HEK293 (cell line): ENCODE data around the gene FXN.

Experiments
- CTCF ChIA-PET: fragments of 350-600 bp; formaldehyde crosslinking; extraction: SDS; loops from one replicate; lab custom pipeline; 2021; ENCODE audit warnings: antibody characterized with exemption; lab: Yijun Ruan, JAX
- POLR2A ChIA-PET: fragments of 300-600 bp; formaldehyde crosslinking; extraction: SDS; loops from one replicate; lab custom pipeline; 2020; ENCODE audit warnings: antibody characterized with exemption, inconsistent platforms; lab: Yijun Ruan, JAX
- H3K27ac ChIP-seq: fragments of 200-500 bp; sonication (Bioruptor generic); 2 replicates; pipeline ENCODE4 v1.5.1; 2014; ENCODE audit warnings: low read depth, low read length, control low read depth, inconsistent platforms; ENCODE audit errors: extremely low read depth
- H3K36me3 ChIP-seq, 2 experiments: fragments of 200-500 bp in 1 of 2; sonication (Bioruptor generic) in 1 of 2; 1 replicate in 1 of 2; 2 replicates in 1 of 2; pipeline ENCODE4 v1.5.1; 2014 to 2017; ENCODE audit warnings: inconsistent platforms in 2 of 2, low read length in 2 of 2; ENCODE audit not compliant: control insufficient read depth in 2 of 2, insufficient read depth in 1 of 2
- H3K4me1 ChIP-seq: fragments of 200-500 bp; sonication (Bioruptor generic); 2 replicates; pipeline ENCODE4 v1.5.1; 2014; ENCODE audit warnings: mild to moderate bottlenecking, low read length, inconsistent platforms; ENCODE audit not compliant: control insufficient read depth, insufficient read depth
- H3K4me3 ChIP-seq: 2 replicates; pipeline ENCODE4 v1.5.1; 2011; ENCODE audit warnings: low read depth, mild to moderate bottlenecking, control low read depth, low read length, moderate library complexity
- H3K9me3 ChIP-seq: fragments of 200-500 bp; sonication (Bioruptor generic); 2 replicates; pipeline ENCODE4 v1.5.1; 2014; ENCODE audit warnings: low read depth, low read length, inconsistent platforms; ENCODE audit not compliant: control insufficient read depth, insufficient read depth
- SETDB1 ChIP-seq: IDR thresholded peaks from one replicate; pipeline ENCODE4 v1.6.1; 2017; ENCODE audit warnings: mild to moderate bottlenecking, low read length, moderate library complexity, mixed read lengths; ENCODE audit not compliant: insufficient read length
- YY2 ChIP-seq: fragments of 450-650 bp; formaldehyde crosslinking; IDR thresholded peaks from 2 replicates; pipeline ENCODE4 v1.5.1; 2016; ENCODE audit warnings: missing biosample characterization, missing genetic modification characterization
- ZBTB21 ChIP-seq: fragments of 450-650 bp; formaldehyde crosslinking; IDR thresholded peaks from 2 replicates; pipeline ENCODE4 v1.5.1; 2017; ENCODE audit warnings: missing biosample characterization, missing genetic modification characterization
- ZNF19 ChIP-seq: fragments of 450-650 bp; formaldehyde crosslinking; IDR thresholded peaks from 2 replicates; pipeline ENCODE4; 2016; ENCODE audit warnings: missing biosample characterization, missing genetic modification characterization, low read depth
- ZNF311 ChIP-seq: fragments of 450-650 bp; formaldehyde crosslinking; IDR thresholded peaks from 2 replicates; pipeline ENCODE4 v1.5.1; 2017; ENCODE audit warnings: missing biosample characterization, missing genetic modification characterization, borderline replicate concordance
- ZNF37A ChIP-seq: fragments of 450-650 bp; IDR thresholded peaks from 2 replicates; pipeline ENCODE4 v1.5.1; 2018; ENCODE audit warnings: missing biosample characterization, missing genetic modification characterization
- ZNF426 ChIP-seq: fragments of 450-650 bp; formaldehyde crosslinking; IDR thresholded peaks from 2 replicates; pipeline ENCODE4 v1.5.1; 2017; ENCODE audit warnings: missing biosample characterization, missing genetic modification characterization, mild to moderate bottlenecking, inconsistent platforms, moderate library complexity
- ZNF785 ChIP-seq: fragments of 450-650 bp; formaldehyde crosslinking; IDR thresholded peaks from 2 replicates; pipeline ENCODE4 v1.5.1; 2016; ENCODE audit warnings: missing biosample characterization, missing genetic modification characterization
- TF ChIP-seq, protein P1 (sequence below): fragments of 450-650 bp; formaldehyde crosslinking; IDR thresholded peaks from 2 replicates; pipeline ENCODE4 v1.5.1; 2016; ENCODE audit warnings: missing biosample characterization, missing genetic modification characterization
- TF ChIP-seq, protein P2 (sequence below): fragments of 450-650 bp; formaldehyde crosslinking; IDR thresholded peaks from 2 replicates; pipeline ENCODE4 v1.5.1; 2016; ENCODE audit warnings: missing biosample characterization, missing genetic modification characterization, borderline replicate concordance
- TF ChIP-seq, protein P3 (sequence below): fragments of 450-650 bp; formaldehyde crosslinking; IDR thresholded peaks from 2 replicates; pipeline ENCODE4 v1.5.1; 2016; ENCODE audit warnings: missing biosample characterization, missing genetic modification characterization
- TF ChIP-seq, protein P4 (sequence below): fragments of 450-650 bp; formaldehyde crosslinking; IDR thresholded peaks from 2 replicates; pipeline ENCODE4 v1.5.1; 2016; ENCODE audit warnings: missing biosample characterization, missing genetic modification characterization, low read depth

Gene FXN

DNA sequence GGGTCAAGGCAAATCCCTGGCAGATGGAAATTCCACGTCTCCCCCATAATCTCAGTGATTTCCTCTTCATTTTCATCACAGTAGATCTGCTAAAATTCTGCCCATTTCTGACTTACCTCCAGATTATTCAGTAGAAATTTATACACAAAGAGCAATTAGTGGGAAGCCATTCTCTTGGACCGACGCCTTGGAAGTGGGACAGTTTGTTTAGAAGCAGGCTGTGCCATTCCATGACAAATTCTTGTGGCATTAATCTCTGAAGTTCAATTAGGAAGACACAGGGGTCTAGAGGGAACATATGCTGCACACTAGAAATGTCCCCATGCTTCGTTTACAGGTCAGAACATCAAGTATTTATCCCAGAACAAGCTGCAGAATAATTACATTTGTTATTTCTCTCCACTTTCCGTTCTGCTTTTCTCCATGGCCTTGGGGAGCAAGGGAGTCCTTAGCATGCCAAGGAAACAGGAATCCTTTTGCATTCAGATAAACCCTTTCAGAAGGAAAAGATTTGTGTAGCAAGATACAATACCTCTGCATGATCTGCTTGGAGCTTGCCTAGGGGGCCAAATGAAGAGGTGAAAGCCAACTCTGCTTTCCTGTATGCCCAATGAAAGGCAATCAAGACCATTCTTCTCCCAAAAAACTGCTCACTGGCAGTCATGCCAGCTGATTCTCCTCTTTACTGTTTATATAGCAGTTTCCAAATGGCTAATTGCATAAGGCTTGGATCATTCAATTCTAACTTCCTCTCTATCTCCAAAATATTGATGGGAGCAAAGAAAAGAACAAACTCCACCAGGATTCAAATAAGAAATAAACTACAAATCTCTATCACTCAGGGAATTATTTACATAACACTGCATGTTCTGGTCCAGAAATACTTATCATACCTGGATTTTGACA lies 19.1 kb upstream of the FXN start:
- H3K36me3 ChIP-seq, result no peaks in the 10 kb centered on the region
- H3K9me3 ChIP-seq, result no peaks in the 10 kb centered on the region
- TF ChIP-seq, protein P1, sequence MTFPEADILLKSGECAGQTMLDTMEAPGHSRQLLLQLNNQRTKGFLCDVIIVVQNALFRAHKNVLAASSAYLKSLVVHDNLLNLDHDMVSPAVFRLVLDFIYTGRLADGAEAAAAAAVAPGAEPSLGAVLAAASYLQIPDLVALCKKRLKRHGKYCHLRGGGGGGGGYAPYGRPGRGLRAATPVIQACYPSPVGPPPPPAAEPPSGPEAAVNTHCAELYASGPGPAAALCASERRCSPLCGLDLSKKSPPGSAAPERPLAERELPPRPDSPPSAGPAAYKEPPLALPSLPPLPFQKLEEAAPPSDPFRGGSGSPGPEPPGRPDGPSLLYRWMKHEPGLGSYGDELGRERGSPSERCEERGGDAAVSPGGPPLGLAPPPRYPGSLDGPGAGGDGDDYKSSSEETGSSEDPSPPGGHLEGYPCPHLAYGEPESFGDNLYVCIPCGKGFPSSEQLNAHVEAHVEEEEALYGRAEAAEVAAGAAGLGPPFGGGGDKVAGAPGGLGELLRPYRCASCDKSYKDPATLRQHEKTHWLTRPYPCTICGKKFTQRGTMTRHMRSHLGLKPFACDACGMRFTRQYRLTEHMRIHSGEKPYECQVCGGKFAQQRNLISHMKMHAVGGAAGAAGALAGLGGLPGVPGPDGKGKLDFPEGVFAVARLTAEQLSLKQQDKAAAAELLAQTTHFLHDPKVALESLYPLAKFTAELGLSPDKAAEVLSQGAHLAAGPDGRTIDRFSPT, result no peak
- TF ChIP-seq ZNF311 (no peak), ZNF37A (no peak), ZNF426 (no peak), SETDB1 (no peak), YY2 (tag by site-specific recombination) (no peak), ZNF785 (tag by site-specific recombination) (no peak), ZNF19 (tag by site-specific recombination) (no peak)
- TF ChIP-seq, protein P2, sequence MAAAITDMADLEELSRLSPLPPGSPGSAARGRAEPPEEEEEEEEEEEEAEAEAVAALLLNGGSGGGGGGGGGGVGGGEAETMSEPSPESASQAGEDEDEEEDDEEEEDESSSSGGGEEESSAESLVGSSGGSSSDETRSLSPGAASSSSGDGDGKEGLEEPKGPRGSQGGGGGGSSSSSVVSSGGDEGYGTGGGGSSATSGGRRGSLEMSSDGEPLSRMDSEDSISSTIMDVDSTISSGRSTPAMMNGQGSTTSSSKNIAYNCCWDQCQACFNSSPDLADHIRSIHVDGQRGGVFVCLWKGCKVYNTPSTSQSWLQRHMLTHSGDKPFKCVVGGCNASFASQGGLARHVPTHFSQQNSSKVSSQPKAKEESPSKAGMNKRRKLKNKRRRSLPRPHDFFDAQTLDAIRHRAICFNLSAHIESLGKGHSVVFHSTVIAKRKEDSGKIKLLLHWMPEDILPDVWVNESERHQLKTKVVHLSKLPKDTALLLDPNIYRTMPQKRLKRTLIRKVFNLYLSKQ (tag by site-specific recombination), result no peak
- TF ChIP-seq, protein P3, sequence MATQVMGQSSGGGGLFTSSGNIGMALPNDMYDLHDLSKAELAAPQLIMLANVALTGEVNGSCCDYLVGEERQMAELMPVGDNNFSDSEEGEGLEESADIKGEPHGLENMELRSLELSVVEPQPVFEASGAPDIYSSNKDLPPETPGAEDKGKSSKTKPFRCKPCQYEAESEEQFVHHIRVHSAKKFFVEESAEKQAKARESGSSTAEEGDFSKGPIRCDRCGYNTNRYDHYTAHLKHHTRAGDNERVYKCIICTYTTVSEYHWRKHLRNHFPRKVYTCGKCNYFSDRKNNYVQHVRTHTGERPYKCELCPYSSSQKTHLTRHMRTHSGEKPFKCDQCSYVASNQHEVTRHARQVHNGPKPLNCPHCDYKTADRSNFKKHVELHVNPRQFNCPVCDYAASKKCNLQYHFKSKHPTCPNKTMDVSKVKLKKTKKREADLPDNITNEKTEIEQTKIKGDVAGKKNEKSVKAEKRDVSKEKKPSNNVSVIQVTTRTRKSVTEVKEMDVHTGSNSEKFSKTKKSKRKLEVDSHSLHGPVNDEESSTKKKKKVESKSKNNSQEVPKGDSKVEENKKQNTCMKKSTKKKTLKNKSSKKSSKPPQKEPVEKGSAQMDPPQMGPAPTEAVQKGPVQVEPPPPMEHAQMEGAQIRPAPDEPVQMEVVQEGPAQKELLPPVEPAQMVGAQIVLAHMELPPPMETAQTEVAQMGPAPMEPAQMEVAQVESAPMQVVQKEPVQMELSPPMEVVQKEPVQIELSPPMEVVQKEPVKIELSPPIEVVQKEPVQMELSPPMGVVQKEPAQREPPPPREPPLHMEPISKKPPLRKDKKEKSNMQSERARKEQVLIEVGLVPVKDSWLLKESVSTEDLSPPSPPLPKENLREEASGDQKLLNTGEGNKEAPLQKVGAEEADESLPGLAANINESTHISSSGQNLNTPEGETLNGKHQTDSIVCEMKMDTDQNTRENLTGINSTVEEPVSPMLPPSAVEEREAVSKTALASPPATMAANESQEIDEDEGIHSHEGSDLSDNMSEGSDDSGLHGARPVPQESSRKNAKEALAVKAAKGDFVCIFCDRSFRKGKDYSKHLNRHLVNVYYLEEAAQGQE (tag by site-specific recombination), result no peak
- TF ChIP-seq, all 188 proteins: peak for 0
- Histone ChIP-seq H3K4me1 (no peaks in the 10 kb centered on the region), H3K4me3 (no peak overlapping the region), H3K27ac (no peak overlapping the region)
- POLR2A ChIA-PET, result no interaction called here
- CTCF ChIA-PET, result interaction anchor here (0.7 to 1.6 kb wide), 5 partner anchors 9 to 448 kb away, joined by 3 to 4 read pairs (median 3); no protein-coding TSS in a partner anchor

DNA sequence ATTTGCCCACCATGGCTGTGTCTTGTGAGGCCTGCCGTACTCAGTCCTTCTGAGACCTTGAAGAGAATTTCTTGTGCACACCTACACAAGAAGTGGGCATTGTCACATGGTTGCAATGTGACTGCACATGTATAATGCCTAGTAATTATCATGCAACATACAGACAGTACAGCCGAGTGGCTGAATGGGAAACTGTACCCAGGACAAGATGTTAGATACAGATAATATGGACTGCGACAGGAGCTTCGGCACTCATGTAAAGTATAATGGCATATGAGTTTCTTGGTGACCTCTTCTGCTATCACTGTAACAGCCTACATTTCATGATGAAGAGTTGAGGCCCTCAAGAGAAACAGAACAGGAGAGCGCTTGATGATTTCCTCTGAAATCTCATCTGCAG lies 16.8 kb upstream of the FXN start:
- ChIA-PET POLR2A (no interaction called here), CTCF (interaction anchor here (1.2 to 2.7 kb wide), 2 partner anchors 9 to 19 kb away, joined by 3 to 11 read pairs; no protein-coding TSS in a partner anchor)
- H3K36me3 ChIP-seq, result no peaks in the 10 kb centered on the region
- no peaks in the 10 kb centered on the region for H3K9me3 ChIP-seq
- no peak for TF ChIP-seq ZBTB21 (tag by site-specific recombination)
- TF ChIP-seq, protein P4, sequence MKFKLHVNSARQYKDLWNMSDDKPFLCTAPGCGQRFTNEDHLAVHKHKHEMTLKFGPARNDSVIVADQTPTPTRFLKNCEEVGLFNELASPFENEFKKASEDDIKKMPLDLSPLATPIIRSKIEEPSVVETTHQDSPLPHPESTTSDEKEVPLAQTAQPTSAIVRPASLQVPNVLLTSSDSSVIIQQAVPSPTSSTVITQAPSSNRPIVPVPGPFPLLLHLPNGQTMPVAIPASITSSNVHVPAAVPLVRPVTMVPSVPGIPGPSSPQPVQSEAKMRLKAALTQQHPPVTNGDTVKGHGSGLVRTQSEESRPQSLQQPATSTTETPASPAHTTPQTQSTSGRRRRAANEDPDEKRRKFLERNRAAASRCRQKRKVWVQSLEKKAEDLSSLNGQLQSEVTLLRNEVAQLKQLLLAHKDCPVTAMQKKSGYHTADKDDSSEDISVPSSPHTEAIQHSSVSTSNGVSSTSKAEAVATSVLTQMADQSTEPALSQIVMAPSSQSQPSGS (tag by site-specific recombination), result no peak
- no peak for TF ChIP-seq ZNF37A
- TF ChIP-seq, all 188 proteins: peak for 0
- H3K27ac ChIP-seq, result no peak overlapping the region
- no peak overlapping the region for H3K4me3 ChIP-seq
- no peaks in the 10 kb centered on the region for H3K4me1 ChIP-seq
